IMR-90 (cell line): ENCODE results near the gene SESN3. TPM values are rescaled to one million over a fixed set of nuclear protein-coding genes. Genes with fewer than 3 reads are reported as not detected.

ENCODE experiments used
- ATAC-seq: fragments of 200-7000 bp; cut with Tn5 transposase; 2 replicates; pipeline ENCODE4 v1.9.1; 2020; ENCODE audit warnings: low read depth, mild to moderate bottlenecking, moderate library complexity
- BruUV-seq: library from RNA; stranded (reverse); fragments of 400-500 nt; replicated peaks from 2 replicates; lab custom pipeline; 2021; lab: Mats Ljungman, UMichigan
- CTCF ChIA-PET: fragments of 300-600 bp; formaldehyde crosslinking; extraction: SDS; loops from one replicate; lab custom pipeline; 2021; ENCODE audit warnings: antibody characterized with exemption; lab: Yijun Ruan, JAX
- POLR2A ChIA-PET: fragments of 300-600 bp; sonication (Branson Sonifier 250); formaldehyde crosslinking; loops from one replicate; lab custom pipeline; 2022; ENCODE audit warnings: antibody characterized with exemption; ENCODE audit not compliant: unreplicated experiment; lab: Charles Lee
- DNase-seq: peaks from one replicate; pipeline ENCODE4 v3.0.0; 2013
- H2AFZ ChIP-seq: replicated peaks from 2 replicates; pipeline ENCODE3; 2013; ENCODE audit warnings: low read length, mild to moderate bottlenecking; ENCODE audit not compliant: poor library complexity
- H2AK5ac ChIP-seq: 2 replicates; pipeline ENCODE4 v1.6.1; 2013; ENCODE audit warnings: low read depth, low read length, inconsistent platforms
- H2AK9ac ChIP-seq: replicated peaks from 2 replicates; pipeline ENCODE3; 2013; ENCODE audit warnings: mild to moderate bottlenecking, low read depth, low read length, moderate library complexity; ENCODE audit not compliant: poor library complexity
- H2BK120ac ChIP-seq: 2 replicates; pipeline ENCODE4 v1.6.1; 2013; ENCODE audit warnings: low read depth, low read length, inconsistent platforms
- H2BK15ac ChIP-seq: 3 replicates; pipeline ENCODE4 v1.6.1; 2013; ENCODE audit warnings: low read depth, low read length, inconsistent platforms
- H2BK20ac ChIP-seq: 2 replicates; pipeline ENCODE4 v1.6.1; 2013; ENCODE audit warnings: low read depth, mild to moderate bottlenecking, inconsistent platforms, low read length, moderate library complexity
- H2BK5ac ChIP-seq: 2 replicates; pipeline ENCODE4 v1.6.1; 2013; ENCODE audit warnings: mild to moderate bottlenecking, low read depth, low read length, inconsistent platforms; ENCODE audit not compliant: poor library complexity, severe bottlenecking
- H3K14ac ChIP-seq: replicated peaks from 2 replicates; pipeline ENCODE4 v1.6.1; 2013; ENCODE audit warnings: low read depth, low read length, inconsistent platforms
- H3K18ac ChIP-seq: 2 replicates; pipeline ENCODE4 v1.6.1; 2013; ENCODE audit warnings: low read depth, low read length, control low read depth
- H3K23ac ChIP-seq: 2 replicates; pipeline ENCODE4 v1.6.1; 2013; ENCODE audit warnings: low read depth, low read length, inconsistent platforms
- H3K27ac ChIP-seq: 2 replicates; pipeline ENCODE4 v1.5.1; 2013; ENCODE audit warnings: mild to moderate bottlenecking, control low read depth, low read length; ENCODE audit not compliant: insufficient read depth
- H3K27me3 ChIP-seq: 2 replicates; pipeline ENCODE4 v1.6.1; 2013; ENCODE audit warnings: low read length; ENCODE audit not compliant: control insufficient read depth, insufficient read depth
- H3K36me3 ChIP-seq: 2 replicates; pipeline ENCODE4 v1.6.1; 2013; ENCODE audit warnings: low read length, mixed read lengths; ENCODE audit not compliant: control insufficient read depth, insufficient read depth
- H3K4ac ChIP-seq: 2 replicates; pipeline ENCODE4 v1.6.1; 2013; ENCODE audit warnings: low read depth, low read length, inconsistent platforms
- H3K4me1 ChIP-seq: 2 replicates; pipeline ENCODE4 v1.6.1; 2013; ENCODE audit warnings: low read length, mixed read lengths; ENCODE audit not compliant: control insufficient read depth, insufficient read depth
- H3K4me2 ChIP-seq: 2 replicates; pipeline ENCODE4 v1.6.1; 2013; ENCODE audit warnings: low read depth, mild to moderate bottlenecking, control low read depth, low read length, moderate library complexity
- H3K4me3 ChIP-seq: 2 replicates; pipeline ENCODE4 v1.5.1; 2013; ENCODE audit warnings: low read depth, mild to moderate bottlenecking, control low read depth, low read length, moderate library complexity; ENCODE audit not compliant: insufficient read depth
- H3K56ac ChIP-seq: 2 replicates; pipeline ENCODE4 v1.6.1; 2013; ENCODE audit warnings: low read length, inconsistent platforms; ENCODE audit not compliant: insufficient read depth; ENCODE audit errors: extremely low read depth
- H3K79me1 ChIP-seq, 2 experiments: 2 replicates each; pipeline ENCODE4 v1.6.1; 2013; ENCODE audit warnings: low read length in 2 of 2, inconsistent platforms in 1 of 2, low read depth in 1 of 2
- H3K9ac ChIP-seq: 2 replicates; pipeline ENCODE4 v1.6.1; 2013; ENCODE audit warnings: low read depth, low read length, control low read depth
- H3K9me1 ChIP-seq: 2 replicates; pipeline ENCODE4 v1.6.1; 2013; ENCODE audit warnings: low read length, inconsistent platforms; ENCODE audit not compliant: insufficient read depth
- H3K9me3 ChIP-seq: 2 replicates; pipeline ENCODE4 v1.6.1; 2013; ENCODE audit warnings: low read length; ENCODE audit not compliant: control insufficient read depth, insufficient read depth
- H4K20me1 ChIP-seq: 2 replicates; pipeline ENCODE4 v1.6.1; 2013; ENCODE audit warnings: low read length, inconsistent platforms; ENCODE audit not compliant: insufficient read depth
- H4K5ac ChIP-seq: 2 replicates; pipeline ENCODE4 v1.6.1; 2013; ENCODE audit warnings: mild to moderate bottlenecking, low read depth, low read length, control low read depth
- H4K8ac ChIP-seq, 2 experiments: 2 replicates each; pipeline ENCODE4 v1.6.1; 2013; ENCODE audit warnings: low read depth in 2 of 2, low read length in 2 of 2, control low read depth in 1 of 2, inconsistent platforms in 1 of 2
- H4K91ac ChIP-seq: 2 replicates; pipeline ENCODE4 v1.6.1; 2013; ENCODE audit warnings: low read depth, low read length, inconsistent platforms; ENCODE audit not compliant: insufficient read depth
- BHLHE40 ChIP-seq: fragments of 150-350 bp; IDR thresholded peaks from 2 replicates; pipeline ENCODE4 v1.6.1; 2016; ENCODE audit warnings: mild to moderate bottlenecking, low read depth, low read length
- CEBPB ChIP-seq: IDR thresholded peaks from 2 replicates; pipeline ENCODE4 v1.6.1; 2012; ENCODE audit warnings: low read depth, low read length, improper control_type of control experiment
- CHD1 ChIP-seq: IDR thresholded peaks from 2 replicates; pipeline ENCODE4 v1.6.1; 2012; ENCODE audit warnings: low read depth, low read length, improper control_type of control experiment
- FOS ChIP-seq: fragments of 150-350 bp; IDR thresholded peaks from 2 replicates; pipeline ENCODE4 v1.6.1; 2016; ENCODE audit warnings: low read depth, low read length
- MAFK ChIP-seq: IDR thresholded peaks from 2 replicates; pipeline ENCODE4 v1.6.1; 2012; ENCODE audit warnings: low read depth, low read length, improper control_type of control experiment
- MAZ ChIP-seq: IDR thresholded peaks from 2 replicates; pipeline ENCODE4 v1.6.1; 2012; ENCODE audit warnings: low read depth, mild to moderate bottlenecking, low read length, improper control_type of control experiment, moderate library complexity, borderline replicate concordance
- MXI1 ChIP-seq: IDR thresholded peaks from 2 replicates; pipeline ENCODE4 v1.6.1; 2012; ENCODE audit warnings: low read depth, mild to moderate bottlenecking, low read length, moderate library complexity, borderline replicate concordance
- NFE2L2 ChIP-seq: fragments of 150-350 bp; IDR thresholded peaks from 2 replicates; pipeline ENCODE4 v1.6.1; 2016; ENCODE audit warnings: low read depth, mild to moderate bottlenecking, low read length
- POLR2A ChIP-seq: IDR thresholded peaks from 2 replicates; pipeline ENCODE4 v1.6.1; 2012; ENCODE audit warnings: mild to moderate bottlenecking, low read depth, low read length
- RAD21 ChIP-seq: IDR thresholded peaks from 2 replicates; pipeline ENCODE4 v1.6.1; 2012; ENCODE audit warnings: low read length, improper control_type of control experiment
- RCOR1 ChIP-seq: IDR thresholded peaks from 2 replicates; pipeline ENCODE4 v1.6.1; 2012; ENCODE audit warnings: mild to moderate bottlenecking, low read length, improper control_type of control experiment; ENCODE audit not compliant: insufficient replicate concordance
- RFX5 ChIP-seq: IDR thresholded peaks from 2 replicates; pipeline ENCODE4 v1.8.0; 2012; ENCODE audit warnings: low read depth, mild to moderate bottlenecking, low read length, moderate library complexity
- SMC3 ChIP-seq: fragments of 150-350 bp; IDR thresholded peaks from 2 replicates; pipeline ENCODE4 v1.6.1; 2016; ENCODE audit warnings: low read depth, mild to moderate bottlenecking, antibody characterized with exemption, low read length, moderate library complexity
- WGBS, 2 experiments: methylation state at CpG; one replicate each; pipeline versions ENCODE4 v1.1.5 to v1.1.7; 2013; ENCODE audit warnings: missing lambda C conversion rate in 2 of 2; ENCODE audit not compliant: insufficient read length in 1 of 2; ENCODE audit errors: extremely low coverage in 2 of 2; 5-methylcytosine and 5-hydroxymethylcytosine counted together
- dilution Hi-C: fragments of 300-500 bp; cut with HindIII; formaldehyde crosslinking; loops from one replicate; pipeline ENCODE4 v1.14.3; 2018; ENCODE audit warnings: low sequenced_read_pairs; ENCODE audit not compliant: unreplicated experiment
- in situ Hi-C: fragments of 300-500 bp; cut with MboI; formaldehyde crosslinking; loops from 3 replicates; pipeline ENCODE4 v1.14.3; 2019; ENCODE audit warnings: low sequenced_read_pairs, inconsistent platforms, mixed read lengths
- intact Hi-C: fragments of 100-400 bp; cut with micrococcal nuclease; formaldehyde crosslinking; loops from 2 replicates; pipeline ENCODE4 v1.10.0; 2022
- polyA plus RNA-seq, 3 experiments: library from polyadenylated mRNA; depleted of rRNA; stranded (reverse); fragments of >200 nt; gene quantifications; 2 replicates each; pipeline ENCODE4 v1.2.3, GENCODE V29; 2012; ENCODE audit warnings: low replicate concordance in 1 of 3
- total RNA-seq: library from RNA; depleted of rRNA; stranded (reverse); fragments of >200 nt; gene quantifications from 2 replicates; pipeline ENCODE4 v1.2.3, GENCODE V29; 2012
- TF ChIP-seq, protein P1 (sequence below): conservative IDR thresholded peaks from 2 replicates; pipeline ENCODE4 v1.5.1; 2012; ENCODE audit warnings: mild to moderate bottlenecking, low read depth, low read length, improper control_type of control experiment
- TF ChIP-seq, protein P2 (sequence below): fragments of 150-350 bp; IDR thresholded peaks from 2 replicates; pipeline ENCODE4 v1.6.1; 2017; ENCODE audit warnings: mild to moderate bottlenecking, antibody characterized with exemption, low read length, low read depth
- TF ChIP-seq, protein P3 (sequence below): fragments of 150-350 bp; IDR thresholded peaks from 2 replicates; pipeline ENCODE4 v1.6.1; 2016; ENCODE audit warnings: low read depth, mild to moderate bottlenecking, low read length, moderate library complexity, borderline replicate concordance

Gene SESN3
- total and polyA plus RNA-seq, 2 of the 4 experiments (the other 2 are of a cell fraction) = 2.0 to 7.7 TPM

DNA sequence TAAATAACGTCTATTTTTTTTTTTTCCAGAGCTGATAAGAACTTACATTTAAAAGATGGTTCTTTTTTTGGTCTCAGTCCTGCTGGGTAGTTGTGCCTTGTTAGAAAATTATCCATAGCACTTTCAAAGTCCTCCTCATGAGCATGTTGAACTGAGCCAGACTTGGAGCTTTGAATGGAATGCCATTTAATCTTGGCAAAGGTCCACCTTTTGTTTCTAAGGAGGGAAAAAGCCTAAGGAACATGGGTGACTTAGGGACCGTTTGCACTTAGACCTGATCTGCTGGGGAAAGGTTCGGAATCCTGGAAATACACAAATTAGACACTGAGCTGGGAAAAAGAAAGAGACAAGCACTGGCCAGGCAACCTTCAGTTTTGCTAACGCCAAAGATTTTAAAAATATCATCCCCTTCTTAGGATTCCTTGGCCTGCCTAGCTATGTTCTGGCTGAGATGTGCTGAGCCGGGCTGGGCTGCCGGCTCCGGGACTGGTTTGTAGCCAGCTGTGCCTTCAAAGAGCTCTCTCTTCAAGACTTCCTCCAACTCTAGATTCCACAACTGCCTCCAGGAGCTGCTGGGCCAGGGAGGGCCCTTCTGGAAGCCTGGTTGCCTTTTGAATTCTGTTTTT is 74.0 kb downstream of the SESN3 start:
- H3K9me1 ChIP-seq = no peaks in the 10 kb centered on the region
- no peak overlapping the region for H4K91ac ChIP-seq
- TF ChIP-seq BHLHE40 = no peak
- TF ChIP-seq, protein P1, sequence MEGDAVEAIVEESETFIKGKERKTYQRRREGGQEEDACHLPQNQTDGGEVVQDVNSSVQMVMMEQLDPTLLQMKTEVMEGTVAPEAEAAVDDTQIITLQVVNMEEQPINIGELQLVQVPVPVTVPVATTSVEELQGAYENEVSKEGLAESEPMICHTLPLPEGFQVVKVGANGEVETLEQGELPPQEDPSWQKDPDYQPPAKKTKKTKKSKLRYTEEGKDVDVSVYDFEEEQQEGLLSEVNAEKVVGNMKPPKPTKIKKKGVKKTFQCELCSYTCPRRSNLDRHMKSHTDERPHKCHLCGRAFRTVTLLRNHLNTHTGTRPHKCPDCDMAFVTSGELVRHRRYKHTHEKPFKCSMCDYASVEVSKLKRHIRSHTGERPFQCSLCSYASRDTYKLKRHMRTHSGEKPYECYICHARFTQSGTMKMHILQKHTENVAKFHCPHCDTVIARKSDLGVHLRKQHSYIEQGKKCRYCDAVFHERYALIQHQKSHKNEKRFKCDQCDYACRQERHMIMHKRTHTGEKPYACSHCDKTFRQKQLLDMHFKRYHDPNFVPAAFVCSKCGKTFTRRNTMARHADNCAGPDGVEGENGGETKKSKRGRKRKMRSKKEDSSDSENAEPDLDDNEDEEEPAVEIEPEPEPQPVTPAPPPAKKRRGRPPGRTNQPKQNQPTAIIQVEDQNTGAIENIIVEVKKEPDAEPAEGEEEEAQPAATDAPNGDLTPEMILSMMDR = no peak
- TF ChIP-seq FOS = no peak
- no peak for TF ChIP-seq MAFK
- no peak for TF ChIP-seq MXI1
- TF ChIP-seq, protein P2, sequence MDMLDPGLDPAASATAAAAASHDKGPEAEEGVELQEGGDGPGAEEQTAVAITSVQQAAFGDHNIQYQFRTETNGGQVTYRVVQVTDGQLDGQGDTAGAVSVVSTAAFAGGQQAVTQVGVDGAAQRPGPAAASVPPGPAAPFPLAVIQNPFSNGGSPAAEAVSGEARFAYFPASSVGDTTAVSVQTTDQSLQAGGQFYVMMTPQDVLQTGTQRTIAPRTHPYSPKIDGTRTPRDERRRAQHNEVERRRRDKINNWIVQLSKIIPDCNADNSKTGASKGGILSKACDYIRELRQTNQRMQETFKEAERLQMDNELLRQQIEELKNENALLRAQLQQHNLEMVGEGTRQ = no peak
- no peak for TF ChIP-seq NFE2L2
- TF ChIP-seq SMC3 = no peak
- TF ChIP-seq MAZ = no peak
- no peak for TF ChIP-seq RFX5
- TF ChIP-seq, protein P3, sequence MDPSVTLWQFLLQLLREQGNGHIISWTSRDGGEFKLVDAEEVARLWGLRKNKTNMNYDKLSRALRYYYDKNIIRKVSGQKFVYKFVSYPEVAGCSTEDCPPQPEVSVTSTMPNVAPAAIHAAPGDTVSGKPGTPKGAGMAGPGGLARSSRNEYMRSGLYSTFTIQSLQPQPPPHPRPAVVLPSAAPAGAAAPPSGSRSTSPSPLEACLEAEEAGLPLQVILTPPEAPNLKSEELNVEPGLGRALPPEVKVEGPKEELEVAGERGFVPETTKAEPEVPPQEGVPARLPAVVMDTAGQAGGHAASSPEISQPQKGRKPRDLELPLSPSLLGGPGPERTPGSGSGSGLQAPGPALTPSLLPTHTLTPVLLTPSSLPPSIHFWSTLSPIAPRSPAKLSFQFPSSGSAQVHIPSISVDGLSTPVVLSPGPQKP = no peak
- no peak for TF ChIP-seq CHD1
- TF ChIP-seq RCOR1 = no peak
- no peak for TF ChIP-seq RAD21
- TF ChIP-seq POLR2A = no peak
- TF ChIP-seq CEBPB = no peak
- intact Hi-C loops (loop anchor here (10.0 kb wide), 1 partner anchor 438 kb away; no protein-coding TSS in a partner anchor), dilution Hi-C loops (no loop called here), in situ Hi-C loops (loop anchor here (5.0 kb wide), 1 partner anchor 550 kb away; no protein-coding TSS in a partner anchor)
- H2BK120ac ChIP-seq = no peak overlapping the region
- H3K9ac ChIP-seq = no peak overlapping the region
- no TSS peak for BruUV-seq
- ChIA-PET CTCF (interaction anchor here (0.8 kb wide), 1 partner anchor 607 kb away, joined by 3 read pairs; no protein-coding TSS in a partner anchor), POLR2A (interaction anchor here (0.8 kb wide), 1 partner anchor 548 kb away, joined by 3 read pairs; no protein-coding TSS in a partner anchor)
- H3K4me1 ChIP-seq = no peaks in the 10 kb centered on the region
- H2BK20ac ChIP-seq = no peak overlapping the region
- no peak for DNase-seq
- no peaks in the 10 kb centered on the region for H3K36me3 ChIP-seq
- no peaks in the 10 kb centered on the region for H4K20me1 ChIP-seq
- no peak overlapping the region for H3K18ac ChIP-seq
- no peak overlapping the region for H3K56ac ChIP-seq
- no peak overlapping the region for H2AFZ ChIP-seq
- H4K8ac ChIP-seq = no peak overlapping the region
- ATAC-seq = no peak
- no peak overlapping the region for H3K4me3 ChIP-seq
- no peak overlapping the region for H2BK15ac ChIP-seq
- H2AK9ac ChIP-seq = no peak overlapping the region
- H3K14ac ChIP-seq = no peak overlapping the region
- no peak overlapping the region for H3K23ac ChIP-seq
- H2BK5ac ChIP-seq = no peak overlapping the region
- no CpG with 5 or more reads among the region's 7 CpGs for WGBS, 2 experiments
- no peak overlapping the region for H3K27ac ChIP-seq
- H3K9me3 ChIP-seq = no peaks in the 10 kb centered on the region
- peaks cover 2% of the 10 kb centered on the region; the same call in 1 of the 2 replicates for H3K27me3 ChIP-seq
- H2AK5ac ChIP-seq = no peak overlapping the region
- no peak overlapping the region for H4K5ac ChIP-seq
- no peak overlapping the region for H3K4me2 ChIP-seq
- no peaks in the 10 kb centered on the region for H3K79me1 ChIP-seq
- H3K4ac ChIP-seq = no peak overlapping the region
